ENCODE data around the gene PI4K2A. TPM values are rescaled to one million over a fixed set of nuclear protein-coding genes. Genes with fewer than 3 reads are reported as not detected.
"Not testable (repeated sequence)": the region's sequence is repeated elsewhere in the genome, so short reads cannot be mapped to it uniquely, and the experiment has no call there.

Gene PI4K2A
- total and polyA plus RNA-seq, 2 experiments from 2014 or later: 16.6 to 28.7 TPM

DNA sequence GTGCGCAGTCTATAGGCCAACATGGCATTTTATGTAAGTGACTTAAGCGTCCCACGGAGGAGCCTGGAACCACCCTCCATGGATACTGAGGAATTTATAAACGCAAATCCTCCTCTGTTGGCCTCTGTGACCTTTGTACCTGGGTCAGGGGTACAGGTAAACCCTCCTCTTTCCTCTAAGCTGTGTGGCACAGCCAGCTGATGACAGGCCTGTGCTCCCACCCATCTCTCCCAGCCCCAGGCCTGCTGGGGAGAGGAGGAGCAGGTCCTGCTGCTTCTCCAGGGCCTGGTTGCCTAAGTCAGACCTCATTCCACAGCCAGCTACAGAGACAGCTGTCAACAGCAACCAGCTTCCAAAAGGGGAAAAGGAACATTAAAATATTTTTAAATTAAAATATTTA lies 41.6 kb downstream of the PI4K2A start:
- Histone ChIP-seq H3K27ac (no peak overlapping the region), H3K4me2 (ENCODE audit: unreplicated experiment) (no peak overlapping the region)

DNA sequence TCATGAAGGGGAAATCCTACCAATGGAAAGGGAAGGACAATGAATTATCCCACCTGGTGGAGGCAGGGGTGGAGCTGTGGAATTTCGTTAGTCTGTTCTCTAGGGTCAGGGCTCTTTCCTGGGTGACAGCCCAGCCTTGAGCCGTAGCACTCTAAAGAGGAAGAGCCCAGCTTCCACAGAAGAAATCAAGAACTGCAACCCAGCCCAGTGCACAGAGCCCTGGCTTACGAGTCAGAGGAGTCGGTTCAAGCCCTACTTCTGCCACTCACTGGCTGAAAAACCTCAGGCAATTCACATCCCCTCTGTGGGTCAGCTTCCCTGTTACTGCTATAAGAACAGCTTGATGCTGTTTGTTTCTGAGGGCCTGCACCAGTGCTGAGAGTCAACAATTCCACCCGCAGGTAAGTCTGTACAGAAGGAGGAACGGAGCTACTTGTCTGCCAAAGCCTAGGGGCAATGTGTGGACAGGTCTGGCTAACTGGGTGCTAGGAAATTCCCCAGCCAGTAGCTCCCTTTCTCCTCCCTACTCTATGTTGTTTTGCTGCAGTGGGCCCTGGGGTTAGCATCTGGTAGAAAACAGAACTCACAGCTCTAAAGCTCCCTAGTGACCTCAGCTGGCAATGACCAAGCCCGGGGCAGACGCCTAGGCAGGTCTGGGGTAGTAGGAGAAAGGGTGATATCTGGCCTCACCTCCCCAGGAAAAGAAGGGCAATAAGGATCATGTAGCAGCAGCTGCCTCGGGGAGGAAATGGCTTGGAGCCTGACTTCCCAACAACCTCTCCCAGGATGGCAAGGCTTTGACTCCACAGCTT lies 43.3 kb downstream of the PI4K2A start:
- TF ChIP-seq EZH2 (IDR thresholded peaks at IDR 0.05; ENCODE audit: insufficient read depth, poor library complexity, severe bottlenecking) (no peak), EZH2phosphoT487 (IDR thresholded peaks at IDR 0.05; ENCODE audit: insufficient read depth, low read depth) (no peak)
- H3K9me3 ChIP-seq (ENCODE audit: low read depth): no peaks in the 10 kb centered on the region
- no peaks in the 10 kb centered on the region for H3K9me2 ChIP-seq (ENCODE audit: insufficient read depth)
- peaks cover 76% of the 10 kb centered on the region for H3K79me2 ChIP-seq (ENCODE audit: insufficient read depth)
- H3K4me3 ChIP-seq: peak overlapping the region; percentile 91
- no peaks in the 10 kb centered on the region for H4K20me1 ChIP-seq (ENCODE audit: insufficient read depth)
- WGBS, 2 experiments (ENCODE audit: low coverage in 1 of 2, low lambda C conversion rate in 2 of 2, missing lambda C conversion rate in 2 of 2): 24 to 26% methylated on average over 9 of the region's 9 CpGs
- H3K27ac ChIP-seq: peak overlapping the region; percentile 99
- H3K9ac ChIP-seq: peak overlapping the region; percentile 94
- no peaks in the 10 kb centered on the region for H3K27me3 ChIP-seq (replicated peaks; ENCODE audit: insufficient read depth)
- no peaks in the 10 kb centered on the region for H3K36me3 ChIP-seq (ENCODE audit: low read depth)
- H3F3A ChIP-seq (ENCODE audit: insufficient read depth): peaks cover 56% of the 10 kb centered on the region
- H3K4me2 ChIP-seq (ENCODE audit: unreplicated experiment): peak overlapping the region; percentile 96
- peak overlapping the region; percentile 8; the same call in 1 of the 2 replicates for H2AFZ ChIP-seq
- DNase-seq: peak; percentile 71
- H3K4me1 ChIP-seq (ENCODE audit: insufficient read depth): peaks cover 44% of the 10 kb centered on the region
- in situ Hi-C loops (cut with MboI): no loop called here

More for the DNA sequence above, 41.6 kb downstream of the PI4K2A start:
- TF ChIP-seq EZH2phosphoT487 (IDR thresholded peaks at IDR 0.05; ENCODE audit: insufficient read depth, low read depth) (no peak), EZH2 (IDR thresholded peaks at IDR 0.05; ENCODE audit: insufficient read depth, poor library complexity, severe bottlenecking) (no peak)
- Histone ChIP-seq H3K9ac (no peak overlapping the region), H3K27me3 (replicated peaks; ENCODE audit: insufficient read depth) (no peaks in the 10 kb centered on the region), H4K20me1 (ENCODE audit: insufficient read depth) (no peaks in the 10 kb centered on the region), H3K79me2 (ENCODE audit: insufficient read depth) (peaks cover 87% of the 10 kb centered on the region), H3K36me3 (ENCODE audit: low read depth) (peaks cover 14% of the 10 kb centered on the region; the same call in 1 of the 2 replicates), H3K9me3 (ENCODE audit: low read depth) (no peaks in the 10 kb centered on the region), H3K9me2 (ENCODE audit: insufficient read depth) (no peaks in the 10 kb centered on the region), H2AFZ (no peak overlapping the region), H3K4me3 (no peak overlapping the region), H3F3A (ENCODE audit: insufficient read depth) (peaks cover 55% of the 10 kb centered on the region), H3K4me1 (ENCODE audit: insufficient read depth) (peaks cover 31% of the 10 kb centered on the region)
- in situ Hi-C loops (cut with MboI): no loop called here
- 68 to 83% methylated on average over 4 of the region's 4 CpGs for WGBS, 2 experiments (ENCODE audit: low coverage in 1 of 2, low lambda C conversion rate in 2 of 2, missing lambda C conversion rate in 2 of 2)
- no peak for DNase-seq

DNA sequence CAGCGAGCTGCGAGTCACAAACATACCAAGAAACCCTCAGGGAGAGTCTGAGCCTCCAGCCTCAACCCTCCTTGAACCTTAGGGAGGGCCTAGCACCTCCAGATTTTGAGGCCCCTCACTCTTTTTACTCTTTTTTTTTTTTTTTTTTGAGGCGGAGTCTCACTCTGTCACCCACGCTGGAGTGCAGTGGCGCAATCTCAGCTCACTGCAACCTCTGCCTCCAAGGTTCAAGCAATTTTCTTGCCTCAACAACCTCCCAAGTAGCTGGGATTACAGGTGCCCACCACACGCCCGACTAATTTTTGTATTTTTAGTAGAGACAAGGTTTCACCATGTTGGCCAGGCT lies 43.9 kb downstream of the PI4K2A start:
- H3K4me3 ChIP-seq: peak overlapping the region; percentile 91
- H3K9me3 ChIP-seq (ENCODE audit: low read depth); H3K9me2 ChIP-seq (ENCODE audit: insufficient read depth); H3K27me3 ChIP-seq (replicated peaks; ENCODE audit: insufficient read depth); DNase-seq; H4K20me1 ChIP-seq (ENCODE audit: insufficient read depth); H3K36me3 ChIP-seq (ENCODE audit: low read depth); in situ Hi-C loops (cut with MboI): not testable (repeated sequence)
- peaks cover 50% of the 10 kb centered on the region for H3K4me1 ChIP-seq (ENCODE audit: insufficient read depth)
- peak overlapping the region; percentile 99 for H3K27ac ChIP-seq
- peak overlapping the region; percentile 94 for H3K9ac ChIP-seq
- H3K4me2 ChIP-seq (ENCODE audit: unreplicated experiment): peak overlapping the region; percentile 96
- peaks cover 74% of the 10 kb centered on the region for H3K79me2 ChIP-seq (ENCODE audit: insufficient read depth)
- H2AFZ ChIP-seq: peak overlapping the region; percentile 8; the same call in 1 of the 2 replicates
- peaks cover 62% of the 10 kb centered on the region for H3F3A ChIP-seq (ENCODE audit: insufficient read depth)
- 26 to 34% methylated on average over 6 to 7 of the region's 7 CpGs for WGBS, 2 experiments (ENCODE audit: low coverage in 1 of 2, low lambda C conversion rate in 2 of 2, missing lambda C conversion rate in 2 of 2)

DNA sequence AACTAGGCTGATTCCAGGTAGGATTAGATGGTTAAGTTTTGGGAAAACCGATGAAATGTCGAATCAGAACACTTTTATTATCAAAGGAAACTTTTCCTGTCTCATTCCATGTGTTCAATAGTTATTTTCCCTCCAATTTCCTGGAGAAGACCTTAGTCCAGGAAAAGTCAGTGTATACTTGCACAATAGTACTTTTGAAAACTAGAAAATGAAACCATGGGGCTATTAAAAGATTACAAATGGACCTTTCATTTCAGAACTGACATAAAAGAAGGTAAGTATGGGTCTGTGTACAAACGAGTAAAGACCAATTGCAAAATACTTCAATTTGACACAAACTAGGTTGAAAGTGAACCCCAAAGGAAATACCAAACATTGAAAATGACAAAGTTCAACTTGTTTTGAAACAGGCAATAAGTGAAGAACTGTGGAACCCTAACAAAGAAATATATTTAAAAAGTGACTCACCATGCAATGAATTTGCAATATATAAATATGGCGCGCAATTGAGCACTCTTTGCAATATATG lies 44.5 kb downstream of the PI4K2A start:
- H3K79me2 ChIP-seq (ENCODE audit: insufficient read depth): peaks cover 68% of the 10 kb centered on the region
- no peak for TF ChIP-seq EZH2 (IDR thresholded peaks at IDR 0.05; ENCODE audit: insufficient read depth, poor library complexity, severe bottlenecking)
- TF ChIP-seq EZH2phosphoT487 (IDR thresholded peaks at IDR 0.05; ENCODE audit: insufficient read depth, low read depth): no peak
- H3F3A ChIP-seq (ENCODE audit: insufficient read depth): peaks cover 66% of the 10 kb centered on the region
- WGBS, 2 experiments (ENCODE audit: low coverage in 1 of 2, low lambda C conversion rate in 2 of 2, missing lambda C conversion rate in 2 of 2): 52 to 58% methylated on average over 5 of the region's 5 CpGs
- DNase-seq: peak; percentile 53
- no peaks in the 10 kb centered on the region for H3K36me3 ChIP-seq (ENCODE audit: low read depth)
- no peaks in the 10 kb centered on the region for H3K9me3 ChIP-seq (ENCODE audit: low read depth)
- H3K4me2 ChIP-seq (ENCODE audit: unreplicated experiment): peak overlapping the region; percentile 96
- peak overlapping the region; percentile 94 for H3K9ac ChIP-seq
- peak overlapping the region; percentile 91 for H3K4me3 ChIP-seq
- H3K27me3 ChIP-seq (replicated peaks; ENCODE audit: insufficient read depth): no peaks in the 10 kb centered on the region
- H3K9me2 ChIP-seq (ENCODE audit: insufficient read depth): no peaks in the 10 kb centered on the region
- H4K20me1 ChIP-seq (ENCODE audit: insufficient read depth): no peaks in the 10 kb centered on the region
- in situ Hi-C loops (cut with MboI): no loop called here
- H3K27ac ChIP-seq: peak overlapping the region; percentile 99
- H3K4me1 ChIP-seq (ENCODE audit: insufficient read depth): peaks cover 54% of the 10 kb centered on the region
- H2AFZ ChIP-seq: no peak overlapping the region
